K562 (cell line): ENCODE measurements around the gene TCP10L. TPM values are rescaled to one million over a fixed set of nuclear protein-coding genes. Genes with fewer than 3 reads are reported as not detected.

Experiments used
- ATAC-seq: fragments of 200-7000 bp; cut with Tn5 transposase; 3 replicates; pipeline ENCODE4 v1.9.1; 2020; ENCODE audit warnings: moderate library complexity
- BruUV-seq: library from RNA; stranded (reverse); fragments of 400-500 nt; replicated peaks from 2 replicates; lab custom pipeline; 2021; lab: Mats Ljungman, UMichigan
- CTCF ChIA-PET: fragments of 300-600 bp; formaldehyde crosslinking; extraction: SDS; loops from one replicate; lab custom pipeline; 2021; ENCODE audit warnings: low intra/inter-chr PET ratio; lab: Yijun Ruan, JAX
- POLR2A ChIA-PET: fragments of 300-600, 350-650 bp; sonication (Branson Sonifier 250); formaldehyde crosslinking; extraction: SDS; loops from one replicate; lab custom pipeline; 2021; ENCODE audit warnings: antibody characterized with exemption, inconsistent platforms; lab: Yijun Ruan, JAX
- DNase-seq, 4 experiments: peaks; one replicate each; pipeline versions ENCODE4 v3.0.0 to v3.0.0-alpha.2; 2011 to 2018; ENCODE audit warnings: low spot score in 3 of 4, mixed read lengths in 3 of 4; ENCODE audit errors: extremely low read depth in 1 of 4
- FAIRE-seq: peaks from 2 replicates; lab custom pipeline; 2011; peaks lifted over from hg19 to GRCh38; lab: Jason Lieb, UNC
- H2AFZ ChIP-seq: 2 replicates; pipeline ENCODE4 v1.6.0; 2011; ENCODE audit warnings: low read depth, low read length, control low read depth, inconsistent platforms
- H3K27ac ChIP-seq: fragments of 200-600 bp; 3 replicates; pipeline ENCODE4 v1.8.0; 2011; ENCODE audit warnings: low read depth, mild to moderate bottlenecking, control low read depth, inconsistent platforms, low read length, moderate library complexity, mixed read lengths; ENCODE audit errors: extremely low read depth
- H3K27me3 ChIP-seq, 2 experiments: fragments of 300-600 bp in 1 of 2; 2 replicates in 1 of 2; 3 replicates in 1 of 2; pipeline versions ENCODE4 v1.6.0 to v1.8.0; 2011; ENCODE audit warnings: inconsistent platforms in 2 of 2, low read length in 2 of 2, mild to moderate bottlenecking in 1 of 2, mixed read lengths in 1 of 2, moderate library complexity in 1 of 2; ENCODE audit not compliant: control insufficient read depth in 2 of 2, insufficient read depth in 2 of 2
- H3K36me3 ChIP-seq: fragments of 300-600 bp; 3 replicates; pipeline ENCODE4 v1.8.0; 2011; ENCODE audit warnings: mild to moderate bottlenecking, low read length, inconsistent platforms; ENCODE audit not compliant: control insufficient read depth, insufficient read depth
- H3K4me1 ChIP-seq, 2 experiments: fragments of 200-600 bp in 1 of 2; replicated peaks in 1 of 2; 2 replicates in 1 of 2; 3 replicates in 1 of 2; pipeline versions ENCODE4 v1.5.1 to v1.8.0; 2011; ENCODE audit warnings: inconsistent platforms in 2 of 2, low read length in 2 of 2, mild to moderate bottlenecking in 1 of 2, mixed read lengths in 1 of 2, moderate library complexity in 1 of 2; ENCODE audit not compliant: control insufficient read depth in 2 of 2, insufficient read depth in 2 of 2
- H3K4me2 ChIP-seq: 2 replicates; pipeline ENCODE4 v1.6.1; 2011; ENCODE audit warnings: low read length, control low read depth, inconsistent platforms, mixed read lengths; ENCODE audit not compliant: insufficient read depth
- H3K4me3 ChIP-seq: fragments of 200-600 bp; sonication (generic), shearing (Covaris generic); 2 replicates; pipeline ENCODE4 v1.5.1; 2016; ENCODE audit warnings: control low read depth, inconsistent platforms
- H3K79me2 ChIP-seq: fragments of 200-600 bp; 3 replicates; pipeline ENCODE4 v1.8.0; 2011; ENCODE audit warnings: low read length, inconsistent platforms; ENCODE audit not compliant: control insufficient read depth, insufficient read depth
- H3K9ac ChIP-seq, 2 experiments: 2 replicates each; pipeline versions ENCODE4 v1.6.0 to v1.6.1; 2011; ENCODE audit warnings: low read depth in 2 of 2, low read length in 2 of 2, control low read depth in 1 of 2, inconsistent platforms in 1 of 2, mild to moderate bottlenecking in 1 of 2, mixed read lengths in 1 of 2; ENCODE audit not compliant: insufficient read depth in 1 of 2
- H3K9me1 ChIP-seq: one replicate; pipeline ENCODE4 v1.6.0; 2011; ENCODE audit warnings: inconsistent platforms, mild to moderate bottlenecking, low read length, moderate library complexity; ENCODE audit not compliant: control insufficient read depth, insufficient read depth
- H3K9me3 ChIP-seq: replicated peaks from 2 replicates; pipeline ENCODE4 v1.5.1; 2011; ENCODE audit warnings: low read depth, low read length, inconsistent platforms; ENCODE audit not compliant: control insufficient read depth, insufficient read depth
- H4K20me1 ChIP-seq: replicated peaks from 2 replicates; pipeline ENCODE4 v1.6.1; 2011; ENCODE audit warnings: low read length, inconsistent platforms, mixed read lengths; ENCODE audit not compliant: control insufficient read depth, insufficient read depth
- ARHGAP35 ChIP-seq: fragments of 450-650 bp; IDR thresholded peaks from 2 replicates; pipeline ENCODE4 v1.6.1; 2018; ENCODE audit not compliant: partially characterized antibody
- C11orf30 ChIP-seq: fragments of 450-650 bp; IDR thresholded peaks from 2 replicates; pipeline ENCODE4 v1.6.1; 2016; ENCODE audit warnings: low read depth, mild to moderate bottlenecking
- FOSL1 ChIP-seq: fragments of 200-800 bp; sonication (Bioruptor generic); conservative IDR thresholded peaks from 2 replicates; pipeline ENCODE4 v1.6.1; 2016; ENCODE audit warnings: missing genetic modification characterization, missing compliant biosample characterization
- HIVEP1 ChIP-seq: fragments of 250-450 bp; sonication (Bioruptor Pico); IDR thresholded peaks from 2 replicates; pipeline ENCODE4 v1.4.0; 2020; ENCODE audit warnings: mild to moderate bottlenecking
- HSF4 ChIP-seq: fragments of 250-450 bp; sonication (Bioruptor Pico); IDR thresholded peaks from 2 replicates; pipeline ENCODE4 v2.1.2; 2022; ENCODE audit warnings: mild to moderate bottlenecking, moderate library complexity, borderline replicate concordance
- MAFG ChIP-seq: fragments of 450-650 bp; conservative IDR thresholded peaks from 2 replicates; pipeline ENCODE4 v1.6.1; 2016; ENCODE audit warnings: missing genetic modification characterization, missing compliant biosample characterization
- MYC ChIP-seq, 2 experiments: fragments of 250-450 bp in 1 of 2; sonication (Bioruptor Pico) in 1 of 2; IDR thresholded peaks; 2 replicates each; pipeline versions ENCODE4 v1.5.1 to v1.6.1; 2012 to 2021; ENCODE audit warnings: low read depth in 2 of 2, borderline replicate concordance in 1 of 2, improper control_type of control experiment in 1 of 2, low read length in 1 of 2, mild to moderate bottlenecking in 1 of 2, moderate library complexity in 1 of 2
- NFE2 ChIP-seq: IDR thresholded peaks from 2 replicates; pipeline ENCODE4 v1.6.1; 2014; ENCODE audit warnings: antibody characterized with exemption, low read depth
- NFIC ChIP-seq: fragments of 450-650 bp; IDR thresholded peaks from 2 replicates; pipeline ENCODE4 v1.6.1; 2017; ENCODE audit warnings: mild to moderate bottlenecking, inconsistent platforms
- RBM14 ChIP-seq: fragments of 200-400 bp; formaldehyde crosslinking; IDR thresholded peaks from 2 replicates; pipeline ENCODE4 v1.6.1; 2018; ENCODE audit warnings: low read depth, mild to moderate bottlenecking, low read length, moderate library complexity, borderline replicate concordance; ENCODE audit not compliant: insufficient read depth
- VEZF1 ChIP-seq: fragments of 200-800 bp; sonication (Bioruptor generic); IDR thresholded peaks from 2 replicates; pipeline ENCODE4 v1.6.1; 2017; ENCODE audit warnings: missing genetic modification characterization, missing compliant biosample characterization
- WGBS: fragments of 100-300 bp; shearing (Covaris generic); methylation state at CpG from one replicate; pipeline ENCODE4 v1.1.6; 2016; ENCODE audit warnings: low coverage, mixed read lengths; ENCODE audit not compliant: insufficient coverage; ENCODE audit errors: missing lambda C conversion rate; 5-methylcytosine and 5-hydroxymethylcytosine counted together
- in situ Hi-C: fragments of 300-500 bp; cut with MboI; formaldehyde crosslinking; loops from 4 replicates; pipeline ENCODE4 v1.15.0; 2018; ENCODE audit warnings: inconsistent platforms, mixed read lengths
- intact Hi-C: fragments of 100-400 bp; cut with micrococcal nuclease; formaldehyde crosslinking; loops from 2 replicates; pipeline ENCODE4 v1.14.2; 2022
- polyA plus RNA-seq, 8 experiments: library from polyadenylated mRNA; depleted of rRNA in 4 of 8; stranded (reverse) in 5 of 8; unstranded in 3 of 8; fragments of >200 nt; fragmentation: Nextera tagmentation in 2 of 8; fragmentation: Illumina TruSeq in 1 of 8; extraction: Ambion mirVana in 2 of 8; extraction: Trizol in 1 of 8; gene quantifications; 2 replicates each; pipeline versions ENCODE4 v1.2.1 to v1.2.3, GENCODE V29; 2011 to 2014; ENCODE audit warnings: inconsistent platforms in 1 of 8, missing spikeins in 1 of 8
- small RNA-seq: library from RNA; depleted of rRNA; stranded (forward); fragments of <200 nt; gene quantifications from one replicate; pipeline ENCODE3, GENCODE V24; 2014
- total RNA-seq, 7 experiments: library from RNA; depleted of rRNA in 6 of 7; stranded (reverse); fragments of >200 nt in 6 of 7; fragmentation: Illumina TruSeq in 2 of 7; extraction: Trizol in 2 of 7; gene quantifications; 2 replicates each; pipeline versions ENCODE4 v1.2.1 to v1.2.3, GENCODE V29; 2011 to 2021; ENCODE audit warnings: low replicate concordance in 1 of 7

TCP10L gene
- total and polyA plus RNA-seq, 9 of the 15 experiments (the other 6 are each of a cell fraction or from before 2014, with no cell fraction given): 0.34 to 0.91 (median 0.56) TPM; not detected in 2

GRCh38 chr21:32523988-32524719 is 61.2 kb downstream of the TCP10L start:
- H3K27me3 ChIP-seq: peaks cover 0 to 6% of the 10 kb centered on the region in 2 experiments; a peak in 2 of 5 replicates
- H3K36me3 ChIP-seq: no peaks in the 10 kb centered on the region
- DNase-seq (no peak), FAIRE-seq (no peak), ATAC-seq (no peak)
- H3K27ac ChIP-seq: no peak overlapping the region
- H3K9me1 ChIP-seq: no peaks in the 10 kb centered on the region
- POLR2A ChIA-PET: interaction anchor here (1.0 to 2.3 kb wide), 6 partner anchors 10 to 73 kb away, joined by 3 to 12 read pairs (median 3); no protein-coding TSS in a partner anchor
- TF ChIP-seq NFE2: peak; percentile 33; the same call in 1 of the 2 replicates
- 0 out of 2 replicates have a peak, but pooled peaks have one; percentile 18 for TF ChIP-seq MYC (IDR thresholded peaks at IDR 0.05; ENCODE audit: low read depth, low read length)
- TF ChIP-seq MYC (CRISPR knock-in tag; IDR thresholded peaks at IDR 0.05; ENCODE audit: borderline replicate concordance, low read depth): no peak
- peak; percentile 45 for TF ChIP-seq MAFG (tag)
- no peak for TF ChIP-seq HSF4 (CRISPR knock-in tag)
- TF ChIP-seq NFIC: no peak
- TF ChIP-seq ARHGAP35: no peak
- TF ChIP-seq RBM14: no peak
- no peak for TF ChIP-seq HIVEP1 (CRISPR knock-in tag)
- TF ChIP-seq FOSL1 (tag): 0 out of 2 replicates have a peak, but pooled peaks have one; percentile 23
- peak; percentile 39; the same call in 1 of the 2 replicates for TF ChIP-seq C11orf30
- no peak for TF ChIP-seq VEZF1
- no peaks in the 10 kb centered on the region for H3K79me2 ChIP-seq
- in situ Hi-C loops: no loop called here
- CTCF ChIA-PET: no interaction called here
- H3K4me3 ChIP-seq: no peak overlapping the region
- H3K9me3 ChIP-seq: no peaks in the 10 kb centered on the region
- intact Hi-C loops: no loop called here
- peaks cover 8 to 14% of the 10 kb centered on the region in 2 experiments; a peak in 4 of 5 replicates for H3K4me1 ChIP-seq
- no TSS peak for BruUV-seq
- no peak overlapping the region for H3K4me2 ChIP-seq
- 33% methylated on average over 8 of the region's 8 CpGs for WGBS
- H3K9ac ChIP-seq: no peak overlapping the region; a peak in 1 of 4 replicates
- 0 out of 2 replicates have a peak overlapping the region, but pooled peaks have one; percentile 17 for H2AFZ ChIP-seq
- no peaks in the 10 kb centered on the region for H4K20me1 ChIP-seq

Small RNAs within 50 kb of the gene (small RNA-seq; reads per million reads assigned to genes)
- gene RF00438: not detected
- 73.9 reads per million, percentile 98 among the genes with 10 or more reads in this experiment for gene RNA5SP490

Other genes starting within 250 kb of the TCP10L start
- 26.7 and 34.9 TPM in 2 replicates for gene URB1, start 192.5 kb downstream of the TCP10L start, total RNA-seq (2014; rRNA removed)
- gene URB1, start 192.5 kb downstream of the TCP10L start, total RNA-seq (2014; rRNA removed; fragmentation: Illumina TruSeq; extraction: Trizol): 23.3 and 26.1 TPM in 2 replicates
- gene URB1, start 192.5 kb downstream of the TCP10L start, total RNA-seq (2015; rRNA removed; fragmentation: Illumina TruSeq; extraction: Trizol): 26.2 and 28.5 TPM in 2 replicates
- gene URB1, start 192.5 kb downstream of the TCP10L start, total RNA-seq (2021): 51.9 and 53.6 TPM in 2 replicates
- 10.6 and 15.0 TPM in 2 replicates for gene URB1, start 192.5 kb downstream of the TCP10L start, polyA plus RNA-seq (2011; rRNA removed)
- 21.5 and 23.0 TPM in 2 replicates for gene URB1, start 192.5 kb downstream of the TCP10L start, polyA plus RNA-seq (2014; fragmentation: Illumina TruSeq; extraction: Trizol)
- 1 to 10 TPM in 1 of 2 experiments, under 1 TPM in 1; 0.97 to 1.4 TPM for gene URB1, start 192.5 kb downstream of the TCP10L start, polyA plus RNA-seq (2014; fragmentation: Nextera tagmentation; extraction: Ambion mirVana)
- 15.8 and 17.4 TPM in 2 replicates for gene URB1, start 192.5 kb downstream of the TCP10L start, polyA plus RNA-seq (2014; rRNA removed)
- gene EVA1C, start 172.8 kb downstream of the TCP10L start, total RNA-seq (2014; rRNA removed): not detected in 2 replicates
- not detected in 2 replicates for gene EVA1C, start 172.8 kb downstream of the TCP10L start, total RNA-seq (2014; rRNA removed; fragmentation: Illumina TruSeq; extraction: Trizol)
- gene EVA1C, start 172.8 kb downstream of the TCP10L start, total RNA-seq (2015; rRNA removed; fragmentation: Illumina TruSeq; extraction: Trizol): not detected in 2 replicates
- 0.22 TPM in 1 of 2 replicates, not detected in the other for gene EVA1C, start 172.8 kb downstream of the TCP10L start, total RNA-seq (2021)
- gene EVA1C, start 172.8 kb downstream of the TCP10L start, polyA plus RNA-seq (2011; rRNA removed): not detected in 2 replicates
- not detected in 2 replicates for gene EVA1C, start 172.8 kb downstream of the TCP10L start, polyA plus RNA-seq (2014; fragmentation: Illumina TruSeq; extraction: Trizol)
- not detected for gene EVA1C, start 172.8 kb downstream of the TCP10L start, polyA plus RNA-seq (2014; fragmentation: Nextera tagmentation; extraction: Ambion mirVana)
- gene EVA1C, start 172.8 kb downstream of the TCP10L start, polyA plus RNA-seq (2014; rRNA removed): not detected in 2 replicates
- gene CFAP298, start 26.9 kb upstream of the TCP10L start, total RNA-seq (2014; rRNA removed): 165 and 178 TPM in 2 replicates
- gene CFAP298, start 26.9 kb upstream of the TCP10L start, total RNA-seq (2014; rRNA removed; fragmentation: Illumina TruSeq; extraction: Trizol): 78.6 and 88.5 TPM in 2 replicates
- gene CFAP298, start 26.9 kb upstream of the TCP10L start, total RNA-seq (2015; rRNA removed; fragmentation: Illumina TruSeq; extraction: Trizol): 86.3 and 90.5 TPM in 2 replicates
- gene CFAP298, start 26.9 kb upstream of the TCP10L start, total RNA-seq (2021): 119 and 121 TPM in 2 replicates
- gene CFAP298, start 26.9 kb upstream of the TCP10L start, polyA plus RNA-seq (2011; rRNA removed): 61.8 and 70.0 TPM in 2 replicates
- gene CFAP298, start 26.9 kb upstream of the TCP10L start, polyA plus RNA-seq (2014; fragmentation: Illumina TruSeq; extraction: Trizol): 89.7 and 92.9 TPM in 2 replicates
- gene CFAP298, start 26.9 kb upstream of the TCP10L start, polyA plus RNA-seq (2014; fragmentation: Nextera tagmentation; extraction: Ambion mirVana): 10 to 100 TPM; 31.4 to 43.5 TPM
- gene CFAP298, start 26.9 kb upstream of the TCP10L start, polyA plus RNA-seq (2014; rRNA removed): 135 and 139 TPM in 2 replicates
- gene SYNJ1, start 142.5 kb upstream of the TCP10L start, total RNA-seq (2014; rRNA removed): 2.5 and 3.3 TPM in 2 replicates
- 5.6 and 6.8 TPM in 2 replicates for gene SYNJ1, start 142.5 kb upstream of the TCP10L start, total RNA-seq (2014; rRNA removed; fragmentation: Illumina TruSeq; extraction: Trizol)
- gene SYNJ1, start 142.5 kb upstream of the TCP10L start, total RNA-seq (2015; rRNA removed; fragmentation: Illumina TruSeq; extraction: Trizol): 4.2 TPM in 2 replicates
- 9.9 and 11.2 TPM in 2 replicates for gene SYNJ1, start 142.5 kb upstream of the TCP10L start, total RNA-seq (2021)
- gene SYNJ1, start 142.5 kb upstream of the TCP10L start, polyA plus RNA-seq (2011; rRNA removed): 5.7 and 6.1 TPM in 2 replicates
- 10.6 and 11.6 TPM in 2 replicates for gene SYNJ1, start 142.5 kb upstream of the TCP10L start, polyA plus RNA-seq (2014; fragmentation: Illumina TruSeq; extraction: Trizol)
- gene SYNJ1, start 142.5 kb upstream of the TCP10L start, polyA plus RNA-seq (2014; fragmentation: Nextera tagmentation; extraction: Ambion mirVana): 1 to 10 TPM; 2.4 to 2.6 TPM
- gene SYNJ1, start 142.5 kb upstream of the TCP10L start, polyA plus RNA-seq (2014; rRNA removed): 4.0 and 5.8 TPM in 2 replicates
- 49.3 and 56.3 TPM in 2 replicates for gene PAXBP1, start 186.2 kb upstream of the TCP10L start, total RNA-seq (2014; rRNA removed)
- gene PAXBP1, start 186.2 kb upstream of the TCP10L start, total RNA-seq (2014; rRNA removed; fragmentation: Illumina TruSeq; extraction: Trizol): 67.9 and 76.8 TPM in 2 replicates
- gene PAXBP1, start 186.2 kb upstream of the TCP10L start, total RNA-seq (2015; rRNA removed; fragmentation: Illumina TruSeq; extraction: Trizol): 65.2 and 73.7 TPM in 2 replicates
- 52.6 and 58.7 TPM in 2 replicates for gene PAXBP1, start 186.2 kb upstream of the TCP10L start, total RNA-seq (2021)
- gene PAXBP1, start 186.2 kb upstream of the TCP10L start, polyA plus RNA-seq (2011; rRNA removed): 59.6 and 72.0 TPM in 2 replicates
- 45.1 and 50.3 TPM in 2 replicates for gene PAXBP1, start 186.2 kb upstream of the TCP10L start, polyA plus RNA-seq (2014; fragmentation: Illumina TruSeq; extraction: Trizol)
- gene PAXBP1, start 186.2 kb upstream of the TCP10L start, polyA plus RNA-seq (2014; fragmentation: Nextera tagmentation; extraction: Ambion mirVana): 10 to 100 TPM; 16.4 to 17.4 TPM
- gene PAXBP1, start 186.2 kb upstream of the TCP10L start, polyA plus RNA-seq (2014; rRNA removed): 48.7 and 53.8 TPM in 2 replicates